Thyroid gland (tissue), 4 donors: ENCODE results near the gene RTN4. TPM values are rescaled to one million over a fixed set of nuclear protein-coding genes. Genes with fewer than 3 reads are reported as not detected.
A peak's percentile ranks its signal among the peaks of the same experiment; 100 is the strongest.

ENCODE experiments used
- DNase-seq, 2 donors: peaks; one replicate each; pipeline ENCODE4 v3.0.0-alpha.2; 2019
- H3K27ac ChIP-seq, 3 donors: fragments of 200-600 bp; sonication (generic); 1 replicate in 2 of 3; 2 replicates in 1 of 3; pipeline ENCODE4 v1.5.1; 2016 to 2019; ENCODE audit warnings: mild to moderate bottlenecking in 1 of 3, moderate library complexity in 1 of 3
- H3K27me3 ChIP-seq: fragments of 200-600 bp; sonication (generic); one replicate; pipeline ENCODE4 v1.5.1; 2019
- H3K36me3 ChIP-seq, 2 donors: fragments of 200-600 bp; sonication (generic); one replicate each; pipeline ENCODE4 v1.5.1; 2016 to 2019
- H3K4me1 ChIP-seq, 2 donors: fragments of 200-600 bp; sonication (generic); one replicate each; pipeline ENCODE4 v1.5.1; 2017 to 2019
- H3K4me3 ChIP-seq, 3 donors: fragments of 200-600 bp; sonication (generic); replicated peaks in 1 of 3; 1 replicate in 2 of 3; 2 replicates in 1 of 3; pipeline ENCODE4 v1.5.1; 2016; ENCODE audit warnings: mild to moderate bottlenecking in 1 of 3
- H3K9me3 ChIP-seq: fragments of 200-600 bp; sonication (generic); one replicate; pipeline ENCODE4 v1.5.1; 2017
- POLR2A ChIP-seq, 2 donors: fragments of 450-650 bp; IDR thresholded peaks; one replicate each; pipeline ENCODE4 v1.6.1; 2017; ENCODE audit warnings: antibody characterized with exemption in 2 of 2, mild to moderate bottlenecking in 2 of 2, moderate library complexity in 1 of 2
- WGBS, 2 donors: methylation state at CpG; one replicate each; pipeline ENCODE4 v1.1.5; 2017; 5-methylcytosine and 5-hydroxymethylcytosine counted together
- intact Hi-C: fragments of 100-400 bp; cut with DNase I; formaldehyde crosslinking; loops from one replicate; pipeline ENCODE4 v1.15.1; 2023
- total RNA-seq, 4 donors: library from RNA; depleted of rRNA; stranded (reverse); fragments of >200 nt; gene quantifications; one replicate each; pipeline ENCODE4 v1.2.3, GENCODE V29; 2016
- TF ChIP-seq, protein P1 (sequence below), 6 experiments: fragments of 200-600 bp in 3 of 6; fragments of 450-650 bp in 3 of 6; sonication (generic) in 3 of 6; IDR thresholded peaks; one replicate each; pipeline ENCODE4 v1.5.1; 2016 to 2019; ENCODE audit warnings: antibody characterized with exemption in 6 of 6, mild to moderate bottlenecking in 2 of 6, inconsistent platforms in 1 of 6, moderate library complexity in 1 of 6

RTN4 gene
- total RNA-seq, 4 donors from 2014 or later: 144 to 256 (median 180) TPM

DNA sequence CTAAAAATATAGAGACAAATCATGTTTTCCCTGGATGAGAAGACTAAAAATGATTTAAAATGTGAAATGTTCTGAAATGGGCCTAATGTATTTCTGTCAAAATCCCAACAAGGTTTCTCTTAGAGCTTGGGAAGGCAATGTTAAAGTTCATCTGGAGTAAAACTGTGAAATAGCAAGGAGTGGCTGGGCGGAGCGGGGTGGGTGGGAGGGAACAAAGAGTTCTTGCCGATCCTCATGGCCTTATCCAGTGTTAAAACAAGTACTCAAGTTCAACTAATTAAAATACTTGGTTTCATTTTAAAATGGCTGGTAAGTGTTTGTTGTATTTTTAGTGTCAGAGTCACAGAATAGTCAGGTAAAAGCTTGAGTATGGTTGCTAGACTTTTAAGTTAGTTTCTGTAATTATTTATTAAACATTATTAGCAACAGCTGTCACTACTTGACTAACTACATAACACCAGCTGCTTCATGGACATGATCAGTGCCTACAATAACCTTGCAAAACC is 87.3 kb downstream of the RTN4 start:
- Histone ChIP-seq H3K27ac (no peak overlapping the region), H3K4me3 (no peak overlapping the region), H3K27me3 (no peaks in the 10 kb centered on the region), H3K4me1 (no peaks in the 10 kb centered on the region), H3K9me3 (no peaks in the 10 kb centered on the region), H3K36me3 (no peaks in the 10 kb centered on the region)
- no peak for TF ChIP-seq POLR2A (IDR thresholded peaks at IDR 0.05)
- TF ChIP-seq, protein P1, sequence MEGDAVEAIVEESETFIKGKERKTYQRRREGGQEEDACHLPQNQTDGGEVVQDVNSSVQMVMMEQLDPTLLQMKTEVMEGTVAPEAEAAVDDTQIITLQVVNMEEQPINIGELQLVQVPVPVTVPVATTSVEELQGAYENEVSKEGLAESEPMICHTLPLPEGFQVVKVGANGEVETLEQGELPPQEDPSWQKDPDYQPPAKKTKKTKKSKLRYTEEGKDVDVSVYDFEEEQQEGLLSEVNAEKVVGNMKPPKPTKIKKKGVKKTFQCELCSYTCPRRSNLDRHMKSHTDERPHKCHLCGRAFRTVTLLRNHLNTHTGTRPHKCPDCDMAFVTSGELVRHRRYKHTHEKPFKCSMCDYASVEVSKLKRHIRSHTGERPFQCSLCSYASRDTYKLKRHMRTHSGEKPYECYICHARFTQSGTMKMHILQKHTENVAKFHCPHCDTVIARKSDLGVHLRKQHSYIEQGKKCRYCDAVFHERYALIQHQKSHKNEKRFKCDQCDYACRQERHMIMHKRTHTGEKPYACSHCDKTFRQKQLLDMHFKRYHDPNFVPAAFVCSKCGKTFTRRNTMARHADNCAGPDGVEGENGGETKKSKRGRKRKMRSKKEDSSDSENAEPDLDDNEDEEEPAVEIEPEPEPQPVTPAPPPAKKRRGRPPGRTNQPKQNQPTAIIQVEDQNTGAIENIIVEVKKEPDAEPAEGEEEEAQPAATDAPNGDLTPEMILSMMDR (IDR thresholded peaks at IDR 0.05): no peak
- intact Hi-C loops: no loop called here
- DNase-seq: no peak
- 76 to 87% methylated on average over 3 of the region's 3 CpGs for WGBS, 2 donors

DNA sequence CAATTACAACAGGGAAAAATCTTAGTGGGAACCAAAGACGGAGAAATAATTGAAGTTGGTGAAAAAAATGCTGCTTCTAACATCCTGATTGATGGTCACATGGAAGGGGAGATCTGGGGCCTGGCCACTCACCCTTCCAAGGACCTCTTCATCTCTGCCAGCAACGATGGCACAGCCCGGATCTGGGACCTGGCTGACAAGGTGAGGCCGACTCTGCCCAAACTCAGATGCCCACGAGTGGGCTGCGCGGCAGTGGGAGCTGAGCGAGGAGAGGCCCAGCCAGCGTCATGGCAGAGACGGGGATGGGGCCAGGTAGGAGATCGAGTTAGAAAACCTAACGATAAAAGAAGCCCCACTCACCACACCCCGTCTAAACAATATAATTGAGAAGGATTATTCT is 87.7 kb downstream of the RTN4 start:
- Histone ChIP-seq H3K27me3 (no peaks in the 10 kb centered on the region), H3K36me3 (no peaks in the 10 kb centered on the region), H3K4me3 (no peak overlapping the region), H3K27ac (no peak overlapping the region), H3K9me3 (no peaks in the 10 kb centered on the region), H3K4me1 (no peaks in the 10 kb centered on the region)
- 94% methylated on average over 13 of the region's 13 CpGs for WGBS, 2 donors
- DNase-seq: no peak
- intact Hi-C loops: no loop called here
- TF ChIP-seq, protein P1 (IDR thresholded peaks at IDR 0.05): no peak
- TF ChIP-seq POLR2A (IDR thresholded peaks at IDR 0.05): no peak

DNA sequence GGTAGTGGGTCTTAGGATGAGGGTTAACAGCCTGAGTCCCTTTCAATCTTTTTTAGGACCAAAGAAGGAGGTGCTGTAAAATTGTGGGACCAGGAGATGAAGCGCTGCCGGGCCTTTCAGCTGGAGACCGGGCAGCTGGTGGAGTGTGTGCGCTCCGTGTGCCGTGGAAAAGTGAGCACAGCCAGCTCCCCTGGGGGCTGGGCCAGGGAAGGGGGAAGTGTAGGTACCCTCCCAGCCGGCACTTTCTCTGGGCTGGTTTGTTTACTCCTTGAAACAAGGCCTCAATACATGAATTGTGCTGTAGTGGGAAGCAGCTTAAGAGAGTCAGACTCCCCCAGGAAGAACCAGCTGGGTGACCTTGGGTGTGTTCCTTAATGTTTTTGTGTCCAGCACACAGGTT is 90.1 kb downstream of the RTN4 start:
- no peak for TF ChIP-seq POLR2A (IDR thresholded peaks at IDR 0.05)
- TF ChIP-seq, protein P1 (IDR thresholded peaks at IDR 0.05): no peak
- no peak overlapping the region for H3K4me3 ChIP-seq
- peaks cover 16 to 17% of the 10 kb centered on the region in 2 donors for H3K4me1 ChIP-seq
- H3K36me3 ChIP-seq: no peaks in the 10 kb centered on the region
- no peak overlapping the region for H3K27ac ChIP-seq
- peak; percentile 33 to 51 for DNase-seq
- H3K27me3 ChIP-seq: no peaks in the 10 kb centered on the region
- intact Hi-C loops: no loop called here
- WGBS, 2 donors: 71 to 73% methylated on average over 7 of the region's 7 CpGs
- H3K9me3 ChIP-seq: no peaks in the 10 kb centered on the region

DNA sequence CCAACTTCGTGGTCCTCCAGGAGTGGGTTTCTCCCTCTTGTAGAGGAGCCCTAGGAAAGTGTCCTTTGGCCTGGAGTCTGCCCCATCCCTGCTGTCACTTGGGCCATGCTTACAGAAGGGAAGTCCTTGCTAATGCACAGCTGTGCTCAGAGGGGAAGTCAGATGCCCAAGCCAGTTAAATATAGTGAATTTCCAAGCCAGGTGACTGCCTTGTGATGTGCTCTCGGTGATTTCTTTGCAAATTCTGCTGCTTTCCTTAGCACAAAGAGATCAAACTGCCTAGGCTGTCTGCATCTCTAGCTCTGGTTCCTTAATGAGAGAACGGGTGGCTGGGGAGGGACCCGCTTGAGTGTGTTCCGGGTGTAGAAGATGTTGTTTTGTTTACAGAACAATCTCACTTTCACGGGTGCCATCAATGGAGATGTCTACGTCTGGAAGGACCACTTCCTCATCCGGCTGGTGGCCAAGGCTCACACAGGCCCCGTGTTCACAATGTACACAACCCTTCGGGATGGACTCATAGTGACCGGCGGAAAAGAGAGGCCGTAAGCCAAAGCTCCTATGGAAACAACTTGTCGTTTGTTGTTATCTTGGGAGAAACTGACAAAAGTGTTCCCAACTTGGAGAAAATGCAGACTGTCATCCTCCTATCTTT is 91.4 kb downstream of the RTN4 start:
- Histone ChIP-seq H3K27ac (no peak overlapping the region), H3K4me3 (no peak overlapping the region), H3K4me1 (peaks cover 17 to 19% of the 10 kb centered on the region in 2 donors), H3K9me3 (no peaks in the 10 kb centered on the region), H3K36me3 (no peaks in the 10 kb centered on the region), H3K27me3 (no peaks in the 10 kb centered on the region)
- intact Hi-C loops: no loop called here
- WGBS, 2 donors: 90 to 96% methylated on average over 14 of the region's 14 CpGs
- no peak for TF ChIP-seq POLR2A (IDR thresholded peaks at IDR 0.05)
- TF ChIP-seq, protein P1 (IDR thresholded peaks at IDR 0.05): no peak
- DNase-seq: no peak

DNA sequence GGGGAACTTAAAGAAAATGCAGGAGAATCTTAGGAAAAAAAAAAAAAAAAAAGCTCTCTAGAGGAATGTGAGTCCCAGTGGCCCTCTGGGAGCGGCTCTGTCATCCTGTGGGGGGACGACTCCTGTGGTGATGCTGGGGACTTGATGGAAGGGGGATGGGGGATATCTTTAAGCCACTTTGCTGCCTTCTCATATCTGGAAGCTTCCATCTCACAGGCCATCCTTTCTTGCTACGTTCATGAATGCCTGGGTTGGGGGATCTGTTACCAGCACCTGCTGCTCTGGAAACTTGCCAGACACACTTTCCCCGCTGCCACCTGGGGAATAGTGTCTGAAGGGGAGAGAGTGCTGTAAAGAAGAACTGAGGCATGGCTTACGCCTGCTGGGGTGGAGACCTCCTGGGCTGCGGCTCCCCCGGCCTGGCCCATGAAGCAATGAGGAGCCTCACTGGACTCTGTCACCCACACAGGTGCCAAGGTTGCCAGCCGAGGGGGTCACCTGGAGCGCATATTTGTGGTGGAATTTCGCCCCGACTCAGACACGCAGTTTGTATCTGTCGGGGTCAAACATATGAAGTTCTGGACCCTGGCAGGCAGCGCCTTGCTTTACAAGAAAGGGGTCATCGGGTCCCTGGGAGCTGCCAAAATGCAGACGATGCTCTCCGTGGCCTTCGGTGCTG is 92.8 kb downstream of the RTN4 start:
- intact Hi-C loops: no loop called here
- Histone ChIP-seq H3K27me3 (no peaks in the 10 kb centered on the region), H3K4me1 (peaks cover 17 to 19% of the 10 kb centered on the region in 2 donors), H3K4me3 (no peak overlapping the region), H3K27ac (peak overlapping the region in 1 of 3 donors; percentile 77), H3K36me3 (no peaks in the 10 kb centered on the region), H3K9me3 (no peaks in the 10 kb centered on the region)
- no peak for DNase-seq
- TF ChIP-seq POLR2A (IDR thresholded peaks at IDR 0.05): no peak
- TF ChIP-seq, protein P1 (IDR thresholded peaks at IDR 0.05): no peak
- 93 to 94% methylated on average over 17 of the region's 18 CpGs for whole genome bisulfite sequencing, 2 donors
